ENCODE results near the gene MYL9. TPM values are rescaled to one million over a fixed set of nuclear protein-coding genes. Genes with fewer than 3 reads are reported as not detected.

Gene MYL9
- total RNA-seq, 2 donors from 2014 or later: 49.3 to 582 TPM

- Histone ChIP-seq H3K27me3 (no peaks in the 10 kb centered on the region), H3K4me1 (no peaks in the 10 kb centered on the region), H3K9ac (ENCODE audit: low read depth in 2 of 2, low read length in 2 of 2) (peak overlapping the region; percentile 67 to 70), H3K27ac (peak overlapping the region; percentile 74), H3K9me3 (no peaks in the 10 kb centered on the region), H3K36me3 (no peaks in the 10 kb centered on the region), H3K4me3 (peak overlapping the region; percentile 57)
- DNase-seq: peak; percentile 56
- TF ChIP-seq CTCF (IDR thresholded peaks at IDR 0.05): no peak
- intact Hi-C loops (cut with DNase I): no loop called here
Observed at GRCh38 chr20:36574366-36575135, 33.2 kb downstream of the MYL9 start.

GRCh38 chr20:36576081-36576445 lies 34.7 kb downstream of the MYL9 start:
- no peak for TF ChIP-seq CTCF (IDR thresholded peaks at IDR 0.05)
- H3K36me3 ChIP-seq: no peaks in the 10 kb centered on the region
- no peak overlapping the region for H3K9ac ChIP-seq (ENCODE audit: low read depth in 2 of 2, low read length in 2 of 2)
- intact Hi-C loops (cut with DNase I): no loop called here
- no peaks in the 10 kb centered on the region for H3K9me3 ChIP-seq
- H3K27ac ChIP-seq: no peak overlapping the region
- H3K4me3 ChIP-seq: no peak overlapping the region
- no peaks in the 10 kb centered on the region for H3K4me1 ChIP-seq
- DNase-seq: no peak
- no peaks in the 10 kb centered on the region for H3K27me3 ChIP-seq

- no peak for DNase-seq
- TF ChIP-seq CTCF (IDR thresholded peaks at IDR 0.05): no peak
- no peak overlapping the region for H3K27ac ChIP-seq
- no peaks in the 10 kb centered on the region for H3K27me3 ChIP-seq
- H3K9ac ChIP-seq (ENCODE audit: low read depth in 2 of 2, low read length in 2 of 2): no peak overlapping the region
- H3K4me3 ChIP-seq: no peak overlapping the region
- no peaks in the 10 kb centered on the region for H3K36me3 ChIP-seq
- no peaks in the 10 kb centered on the region for H3K4me1 ChIP-seq
- intact Hi-C loops (cut with DNase I): no loop called here
- H3K9me3 ChIP-seq: no peaks in the 10 kb centered on the region
Observed at GRCh38 chr20:36578356-36579041, 37.2 kb downstream of the MYL9 start.

GRCh38 chr20:36579996-36580545 lies 38.8 kb downstream of the MYL9 start:
- intact Hi-C loops (cut with DNase I): no loop called here
- Histone ChIP-seq H3K4me3 (no peak overlapping the region), H3K27me3 (no peaks in the 10 kb centered on the region), H3K9me3 (no peaks in the 10 kb centered on the region), H3K4me1 (no peaks in the 10 kb centered on the region), H3K9ac (ENCODE audit: low read depth in 2 of 2, low read length in 2 of 2) (no peak overlapping the region), H3K36me3 (no peaks in the 10 kb centered on the region), H3K27ac (no peak overlapping the region)
- DNase-seq: no peak
- TF ChIP-seq CTCF (IDR thresholded peaks at IDR 0.05): no peak

GRCh38 chr20:36582322-36582721 lies 41.0 kb downstream of the MYL9 start:
- H3K27ac ChIP-seq: no peak overlapping the region
- no peak for TF ChIP-seq CTCF (IDR thresholded peaks at IDR 0.05)
- no peak for DNase-seq
- no peak overlapping the region for H3K9ac ChIP-seq (ENCODE audit: low read depth in 2 of 2, low read length in 2 of 2)
- no peaks in the 10 kb centered on the region for H3K27me3 ChIP-seq
- no peak overlapping the region for H3K4me3 ChIP-seq
- no peaks in the 10 kb centered on the region for H3K36me3 ChIP-seq
- no peaks in the 10 kb centered on the region for H3K9me3 ChIP-seq
- intact Hi-C loops (cut with DNase I): no loop called here
- no peaks in the 10 kb centered on the region for H3K4me1 ChIP-seq
